Uterus (tissue), 4 donors: ENCODE results near the gene HIVEP3. TPM values are rescaled to one million over a fixed set of nuclear protein-coding genes. Genes with fewer than 3 reads are reported as not detected.
"Not testable (repeated sequence)": the region's sequence is repeated elsewhere in the genome, so short reads cannot be mapped to it uniquely, and the experiment has no call there.

Experiments
- DNase-seq, 2 donors: peaks; one replicate each; pipeline ENCODE4 v3.0.0-alpha.2; 2019 to 2020
- H3K27ac ChIP-seq, 2 donors: fragments of 200-600 bp; sonication (generic); 1 replicate in 1 of 2; 2 replicates in 1 of 2; pipeline ENCODE4 v1.5.1; 2016 to 2018
- H3K27me3 ChIP-seq, 2 donors: fragments of 200-600 bp; sonication (generic); one replicate each; pipeline ENCODE4 v1.5.1; 2018 to 2019; ENCODE audit warnings: control low read depth in 1 of 2
- H3K36me3 ChIP-seq, 2 donors: fragments of 200-600 bp; sonication (generic); one replicate each; pipeline ENCODE4 v1.5.1; 2019; ENCODE audit warnings: control low read depth in 1 of 2
- H3K4me1 ChIP-seq, 2 donors: fragments of 200-600 bp; sonication (generic); one replicate each; pipeline ENCODE4 v1.5.1; 2018 to 2019; ENCODE audit warnings: control low read depth in 1 of 2
- H3K4me3 ChIP-seq, 2 donors: fragments of 200-600 bp; sonication (generic); 1 replicate in 1 of 2; 2 replicates in 1 of 2; pipeline ENCODE4 v1.5.1; 2018 to 2019; ENCODE audit warnings: mild to moderate bottlenecking in 1 of 2
- H3K9me3 ChIP-seq, 2 donors: fragments of 200-600 bp; sonication (generic); one replicate each; pipeline ENCODE4 v1.5.1; 2019; ENCODE audit warnings: control low read depth in 1 of 2
- POLR2A ChIP-seq, 2 donors: fragments of 450-650 bp; IDR thresholded peaks; one replicate each; pipeline ENCODE4 v1.6.1; 2016; ENCODE audit warnings: antibody characterized with exemption in 2 of 2, mild to moderate bottlenecking in 1 of 2, moderate library complexity in 1 of 2
- intact Hi-C: fragments of 100-400 bp; cut with DNase I; formaldehyde crosslinking; loops from one replicate; pipeline ENCODE4 v1.15.1; 2023; ENCODE audit warnings: low total_unique reads
- total RNA-seq, 4 donors: library from RNA; depleted of rRNA in 3 of 4; stranded (reverse); fragments of >200 nt in 3 of 4; gene quantifications; one replicate each; pipeline versions ENCODE4 v1.1.0 to v1.2.4, GENCODE V29; 2014 to 2023
- TF ChIP-seq, protein P1 (sequence below), 4 experiments: fragments of 200-600 bp in 2 of 4; fragments of 450-650 bp in 2 of 4; sonication (generic) in 2 of 4; IDR thresholded peaks; one replicate each; pipeline ENCODE4 v1.5.1; 2016 to 2019; ENCODE audit warnings: antibody characterized with exemption in 4 of 4, mild to moderate bottlenecking in 2 of 4, moderate library complexity in 1 of 4
- donor health status: DM: yes; HTN: yes; CAD: no.

The HIVEP3 gene
- total RNA-seq, 4 donors from 2014 or later = 0.51 to 7.6 (median 2.9) TPM

DNA sequence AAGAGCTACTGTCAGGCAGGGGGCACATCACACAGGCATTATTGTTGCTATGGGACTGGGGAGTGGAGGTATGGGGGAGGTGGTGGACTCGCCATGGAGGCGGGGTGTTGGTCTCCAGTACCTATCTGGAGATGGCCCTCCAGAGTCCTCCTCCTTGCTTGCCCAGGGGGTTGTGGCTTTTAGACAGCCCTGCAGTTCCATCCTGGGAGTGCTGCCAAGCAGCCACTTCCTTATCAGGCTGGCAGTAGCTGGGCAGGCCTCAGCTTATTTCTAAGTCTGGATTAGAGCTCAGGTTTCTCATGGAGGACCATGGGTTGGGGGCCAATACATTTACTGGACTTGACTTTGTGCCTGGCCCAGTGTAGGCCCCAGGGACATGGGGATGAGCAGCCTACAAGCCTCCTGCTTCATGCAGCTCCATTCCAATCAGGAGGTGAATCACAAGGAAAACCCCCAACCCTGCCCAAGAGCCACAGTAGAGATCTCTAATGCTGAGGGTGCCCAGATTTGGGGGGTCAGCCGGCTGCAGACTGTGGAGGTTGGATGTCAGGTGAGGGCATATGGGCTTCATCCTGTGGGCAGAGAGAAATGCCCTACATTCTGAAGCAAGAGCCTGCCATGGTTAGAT is 223.5 kb downstream of the HIVEP3 start:
- Histone ChIP-seq H3K27ac (no peak overlapping the region), H3K9me3 (no peaks in the 10 kb centered on the region), H3K4me1 (no peaks in the 10 kb centered on the region), H3K36me3 (no peaks in the 10 kb centered on the region), H3K4me3 (no peak overlapping the region), H3K27me3 (no peaks in the 10 kb centered on the region)
- intact Hi-C loops = no loop called here
- no peak for TF ChIP-seq POLR2A (IDR thresholded peaks at IDR 0.05)
- DNase-seq = no peak

DNA sequence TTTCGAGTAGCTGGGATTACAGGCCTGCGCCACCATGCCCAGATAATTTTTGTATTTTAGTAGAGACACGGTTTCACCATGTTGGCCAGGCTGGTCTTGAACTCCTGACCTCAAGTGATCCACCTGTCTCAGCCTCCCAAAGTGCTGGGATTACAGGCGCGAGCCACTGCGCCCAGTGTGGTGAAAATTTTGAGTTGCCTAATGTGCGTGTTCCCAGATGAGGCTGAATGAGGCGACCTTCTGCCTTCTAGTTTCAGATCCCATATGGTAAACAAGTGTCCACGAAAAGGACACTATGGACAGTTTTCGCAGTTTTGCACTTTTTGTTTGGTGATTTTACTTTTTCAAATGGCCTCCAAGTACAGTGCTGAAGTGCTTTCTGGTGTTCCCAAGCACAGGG is 226.8 kb downstream of the HIVEP3 start:
- H3K27ac ChIP-seq, intact Hi-C loops, H3K27me3 ChIP-seq, H3K4me3 ChIP-seq, H3K9me3 ChIP-seq, H3K4me1 ChIP-seq, H3K36me3 ChIP-seq, DNase-seq: not testable (repeated sequence)

DNA sequence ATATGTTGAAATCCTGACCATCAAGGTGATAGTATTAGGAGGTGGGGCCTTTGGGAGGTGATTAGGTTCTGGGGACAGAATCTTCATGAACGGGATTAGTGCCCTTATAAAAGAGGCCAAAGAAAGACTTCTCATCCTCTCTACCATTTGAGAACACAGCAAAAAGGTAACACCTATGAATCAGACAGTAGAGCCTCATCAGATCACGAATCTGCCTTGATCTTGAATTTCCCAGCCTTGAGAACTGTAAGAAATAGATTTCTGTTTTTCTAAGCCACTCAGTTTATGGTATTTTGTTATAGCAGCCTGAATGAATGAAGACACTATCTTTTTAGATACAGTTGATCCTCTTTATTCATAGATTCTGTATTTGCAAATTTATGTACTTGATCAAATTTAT is 227.3 kb downstream of the HIVEP3 start:
- no peaks in the 10 kb centered on the region for H3K27me3 ChIP-seq
- no peak for DNase-seq
- intact Hi-C loops = no loop called here
- no peaks in the 10 kb centered on the region for H3K9me3 ChIP-seq
- no peaks in the 10 kb centered on the region for H3K36me3 ChIP-seq
- H3K4me1 ChIP-seq = no peaks in the 10 kb centered on the region
- TF ChIP-seq, protein P1, sequence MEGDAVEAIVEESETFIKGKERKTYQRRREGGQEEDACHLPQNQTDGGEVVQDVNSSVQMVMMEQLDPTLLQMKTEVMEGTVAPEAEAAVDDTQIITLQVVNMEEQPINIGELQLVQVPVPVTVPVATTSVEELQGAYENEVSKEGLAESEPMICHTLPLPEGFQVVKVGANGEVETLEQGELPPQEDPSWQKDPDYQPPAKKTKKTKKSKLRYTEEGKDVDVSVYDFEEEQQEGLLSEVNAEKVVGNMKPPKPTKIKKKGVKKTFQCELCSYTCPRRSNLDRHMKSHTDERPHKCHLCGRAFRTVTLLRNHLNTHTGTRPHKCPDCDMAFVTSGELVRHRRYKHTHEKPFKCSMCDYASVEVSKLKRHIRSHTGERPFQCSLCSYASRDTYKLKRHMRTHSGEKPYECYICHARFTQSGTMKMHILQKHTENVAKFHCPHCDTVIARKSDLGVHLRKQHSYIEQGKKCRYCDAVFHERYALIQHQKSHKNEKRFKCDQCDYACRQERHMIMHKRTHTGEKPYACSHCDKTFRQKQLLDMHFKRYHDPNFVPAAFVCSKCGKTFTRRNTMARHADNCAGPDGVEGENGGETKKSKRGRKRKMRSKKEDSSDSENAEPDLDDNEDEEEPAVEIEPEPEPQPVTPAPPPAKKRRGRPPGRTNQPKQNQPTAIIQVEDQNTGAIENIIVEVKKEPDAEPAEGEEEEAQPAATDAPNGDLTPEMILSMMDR (IDR thresholded peaks at IDR 0.05) = no peak
- no peak for TF ChIP-seq POLR2A (IDR thresholded peaks at IDR 0.05)
- no peak overlapping the region for H3K27ac ChIP-seq
- no peak overlapping the region for H3K4me3 ChIP-seq

DNA sequence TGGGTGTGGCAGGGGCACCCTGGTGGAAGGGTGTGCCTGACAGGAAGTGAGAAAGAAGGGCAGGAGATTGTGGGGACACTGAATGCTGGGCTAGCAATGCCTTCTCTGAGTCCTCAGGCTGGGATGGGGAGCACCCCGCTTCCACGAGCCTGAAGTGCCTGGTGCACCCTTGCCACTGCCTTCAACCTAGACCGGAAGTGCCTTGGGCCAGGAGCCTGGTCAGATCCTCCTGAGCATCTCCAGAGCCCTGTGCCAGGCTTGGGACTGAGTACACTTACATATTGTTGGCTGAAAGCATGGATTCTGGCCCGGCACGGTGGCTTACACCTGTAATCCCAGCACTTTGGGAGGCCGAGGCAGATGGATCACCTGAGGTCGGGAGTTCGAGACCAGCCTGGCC is 228.4 kb downstream of the HIVEP3 start:
- no peaks in the 10 kb centered on the region for H3K4me1 ChIP-seq
- H3K27me3 ChIP-seq = no peaks in the 10 kb centered on the region
- H3K36me3 ChIP-seq = no peaks in the 10 kb centered on the region
- H3K9me3 ChIP-seq = no peaks in the 10 kb centered on the region
- no peak for DNase-seq
- TF ChIP-seq, protein P1 (IDR thresholded peaks at IDR 0.05) = no peak
- TF ChIP-seq POLR2A (IDR thresholded peaks at IDR 0.05) = no peak
- H3K4me3 ChIP-seq = no peak overlapping the region
- intact Hi-C loops = no loop called here
- H3K27ac ChIP-seq = no peak overlapping the region

DNA sequence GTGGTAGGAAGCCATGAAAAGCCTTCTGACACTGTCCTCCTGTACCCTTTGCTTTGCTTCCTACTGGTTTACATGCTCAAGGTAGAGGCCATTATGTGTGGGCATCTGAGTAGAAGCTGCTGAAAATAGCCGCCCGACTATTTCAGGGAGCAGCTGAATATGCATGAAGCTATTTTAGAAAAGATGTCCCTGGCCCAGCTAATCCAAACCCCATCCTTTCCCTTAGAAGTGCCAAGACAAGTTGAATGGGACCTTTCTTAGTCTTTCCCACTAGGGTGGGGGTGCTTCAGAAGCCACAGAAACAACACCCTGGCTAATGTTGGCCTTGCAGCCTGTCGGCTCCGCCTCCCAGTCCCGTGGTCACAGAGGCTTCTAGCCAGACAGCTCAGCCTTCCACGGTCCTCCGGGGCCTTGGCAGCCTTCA is 229.2 kb downstream of the HIVEP3 start:
- intact Hi-C loops = no loop called here
- no peak overlapping the region for H3K4me3 ChIP-seq
- DNase-seq = no peak
- no peaks in the 10 kb centered on the region for H3K36me3 ChIP-seq
- no peaks in the 10 kb centered on the region for H3K27me3 ChIP-seq
- H3K4me1 ChIP-seq = no peaks in the 10 kb centered on the region
- no peak overlapping the region for H3K27ac ChIP-seq
- no peaks in the 10 kb centered on the region for H3K9me3 ChIP-seq
- no peak for TF ChIP-seq POLR2A (IDR thresholded peaks at IDR 0.05)
- TF ChIP-seq, protein P1 (IDR thresholded peaks at IDR 0.05) = no peak

DNA sequence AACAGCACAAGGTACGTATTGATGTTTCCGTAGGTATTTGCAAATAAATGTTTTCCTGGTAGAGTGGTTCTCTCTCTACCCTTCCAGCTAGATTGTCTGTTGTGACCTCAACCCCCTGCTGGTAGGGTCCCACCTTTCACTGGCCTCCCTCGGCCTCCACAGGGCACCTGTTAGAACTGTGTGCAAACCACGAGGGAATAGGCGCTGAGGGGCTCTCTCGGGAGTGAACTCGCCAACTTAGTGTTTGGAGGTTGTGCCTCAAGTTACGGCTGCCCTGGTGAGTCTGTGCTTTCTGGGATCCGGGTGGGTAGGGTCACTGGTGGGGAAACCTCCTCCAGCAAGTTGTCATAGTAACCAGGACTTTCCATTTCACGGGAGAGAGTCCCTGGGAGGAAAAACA is 229.6 kb downstream of the HIVEP3 start:
- H3K9me3 ChIP-seq = no peaks in the 10 kb centered on the region
- H3K27me3 ChIP-seq = no peaks in the 10 kb centered on the region
- TF ChIP-seq, protein P1 (IDR thresholded peaks at IDR 0.05) = no peak
- TF ChIP-seq POLR2A (IDR thresholded peaks at IDR 0.05) = no peak
- intact Hi-C loops = no loop called here
- H3K36me3 ChIP-seq = no peaks in the 10 kb centered on the region
- no peaks in the 10 kb centered on the region for H3K4me1 ChIP-seq
- no peak overlapping the region for H3K4me3 ChIP-seq
- H3K27ac ChIP-seq = no peak overlapping the region
- DNase-seq = no peak
